ENCODE data around the gene PDE8A. TPM values are rescaled to one million over a fixed set of nuclear protein-coding genes. Genes with fewer than 3 reads are reported as not detected.

Gene PDE8A
- total RNA-seq, 1 experiment from 2014 or later, result 32.0 TPM

- H3K4me3 ChIP-seq (ENCODE audit: low read depth, low read length), result no peak overlapping the region
- no peaks in the 10 kb centered on the region for H3K4me1 ChIP-seq
- intact Hi-C loops (cut with micrococcal nuclease; ENCODE audit: unreplicated experiment), result no loop called here
- no peaks in the 10 kb centered on the region for H3K27me3 ChIP-seq (replicated peaks; ENCODE audit: control insufficient read depth, insufficient read depth, low read length)
- no peak for DNase-seq
- Mint-ChIP-seq H3K4me1 (ENCODE audit: low read depth, unreplicated experiment) (no peaks in the 10 kb centered on the region), H3K4me3 (ENCODE audit: unreplicated experiment) (no peak overlapping the region), H3K9me3 (ENCODE audit: unreplicated experiment) (no peaks in the 10 kb centered on the region), H3K36me3 (ENCODE audit: insufficient read depth, unreplicated experiment) (peaks cover 6% of the 10 kb centered on the region), H3K27me3 (ENCODE audit: insufficient read depth, unreplicated experiment) (no peaks in the 10 kb centered on the region), H3K27ac (ENCODE audit: unreplicated experiment) (no peak overlapping the region)
- ChIA-PET POLR2A (no interaction called here), CTCF (no interaction called here)
- TF ChIP-seq, protein P1, sequence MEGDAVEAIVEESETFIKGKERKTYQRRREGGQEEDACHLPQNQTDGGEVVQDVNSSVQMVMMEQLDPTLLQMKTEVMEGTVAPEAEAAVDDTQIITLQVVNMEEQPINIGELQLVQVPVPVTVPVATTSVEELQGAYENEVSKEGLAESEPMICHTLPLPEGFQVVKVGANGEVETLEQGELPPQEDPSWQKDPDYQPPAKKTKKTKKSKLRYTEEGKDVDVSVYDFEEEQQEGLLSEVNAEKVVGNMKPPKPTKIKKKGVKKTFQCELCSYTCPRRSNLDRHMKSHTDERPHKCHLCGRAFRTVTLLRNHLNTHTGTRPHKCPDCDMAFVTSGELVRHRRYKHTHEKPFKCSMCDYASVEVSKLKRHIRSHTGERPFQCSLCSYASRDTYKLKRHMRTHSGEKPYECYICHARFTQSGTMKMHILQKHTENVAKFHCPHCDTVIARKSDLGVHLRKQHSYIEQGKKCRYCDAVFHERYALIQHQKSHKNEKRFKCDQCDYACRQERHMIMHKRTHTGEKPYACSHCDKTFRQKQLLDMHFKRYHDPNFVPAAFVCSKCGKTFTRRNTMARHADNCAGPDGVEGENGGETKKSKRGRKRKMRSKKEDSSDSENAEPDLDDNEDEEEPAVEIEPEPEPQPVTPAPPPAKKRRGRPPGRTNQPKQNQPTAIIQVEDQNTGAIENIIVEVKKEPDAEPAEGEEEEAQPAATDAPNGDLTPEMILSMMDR (IDR thresholded peaks at IDR 0.05; ENCODE audit: insufficient read depth in 1 of 2, low read depth in 1 of 2, low read length in 1 of 2, severe bottlenecking in 1 of 2, unreplicated experiment in 1 of 2), result no peak
- no peaks in the 10 kb centered on the region for H3K9me3 ChIP-seq
- no peaks in the 10 kb centered on the region for H3K36me3 ChIP-seq (ENCODE audit: control insufficient read depth, insufficient read depth, low read length)
- no TSS peak for BruUV-seq (replicated peaks)
Observed at GRCh38 chr15:84942456-84942855, 39.2 kb upstream of the PDE8A start.

GRCh38 chr15:84944311-84944710, 37.3 kb upstream of the PDE8A start:
- H3K27ac Mint-ChIP-seq (ENCODE audit: unreplicated experiment), result no peak overlapping the region
- Histone ChIP-seq H3K36me3 (ENCODE audit: control insufficient read depth, insufficient read depth, low read length) (no peaks in the 10 kb centered on the region), H3K27me3 (replicated peaks; ENCODE audit: control insufficient read depth, insufficient read depth, low read length) (no peaks in the 10 kb centered on the region), H3K9me3 (no peaks in the 10 kb centered on the region), H3K4me3 (ENCODE audit: low read depth, low read length) (no peak overlapping the region), H3K4me1 (no peaks in the 10 kb centered on the region)
- peaks cover 6% of the 10 kb centered on the region for H3K36me3 Mint-ChIP-seq (ENCODE audit: insufficient read depth, unreplicated experiment)
- H3K9me3 Mint-ChIP-seq (ENCODE audit: unreplicated experiment), result no peaks in the 10 kb centered on the region
- no peaks in the 10 kb centered on the region for H3K27me3 Mint-ChIP-seq (ENCODE audit: insufficient read depth, unreplicated experiment)
- H3K4me3 Mint-ChIP-seq (ENCODE audit: unreplicated experiment), result no peak overlapping the region
- TF ChIP-seq, protein P1 (IDR thresholded peaks at IDR 0.05; ENCODE audit: insufficient read depth in 1 of 2, low read depth in 1 of 2, low read length in 1 of 2, severe bottlenecking in 1 of 2, unreplicated experiment in 1 of 2), result no peak
- H3K4me1 Mint-ChIP-seq (ENCODE audit: low read depth, unreplicated experiment), result no peaks in the 10 kb centered on the region
- no peak for DNase-seq
- no TSS peak for BruUV-seq (replicated peaks)
- ChIA-PET CTCF (no interaction called here), POLR2A (no interaction called here)
- intact Hi-C loops (cut with micrococcal nuclease; ENCODE audit: unreplicated experiment), result no loop called here

- no peak overlapping the region for H3K4me3 ChIP-seq (ENCODE audit: low read depth, low read length)
- Mint-ChIP-seq H3K36me3 (ENCODE audit: insufficient read depth, unreplicated experiment) (peaks cover 6% of the 10 kb centered on the region), H3K4me1 (ENCODE audit: low read depth, unreplicated experiment) (no peaks in the 10 kb centered on the region), H3K27me3 (ENCODE audit: insufficient read depth, unreplicated experiment) (no peaks in the 10 kb centered on the region), H3K27ac (ENCODE audit: unreplicated experiment) (no peak overlapping the region), H3K9me3 (ENCODE audit: unreplicated experiment) (no peaks in the 10 kb centered on the region), H3K4me3 (ENCODE audit: unreplicated experiment) (no peak overlapping the region)
- no peaks in the 10 kb centered on the region for H3K36me3 ChIP-seq (ENCODE audit: control insufficient read depth, insufficient read depth, low read length)
- DNase-seq, result no peak
- intact Hi-C loops (cut with micrococcal nuclease; ENCODE audit: unreplicated experiment), result no loop called here
- no peaks in the 10 kb centered on the region for H3K4me1 ChIP-seq
- ChIA-PET CTCF (no interaction called here), POLR2A (no interaction called here)
- H3K9me3 ChIP-seq, result no peaks in the 10 kb centered on the region
- BruUV-seq (replicated peaks), result no TSS peak
- H3K27me3 ChIP-seq (replicated peaks; ENCODE audit: control insufficient read depth, insufficient read depth, low read length), result no peaks in the 10 kb centered on the region
- TF ChIP-seq, protein P1 (IDR thresholded peaks at IDR 0.05; ENCODE audit: insufficient read depth in 1 of 2, low read depth in 1 of 2, low read length in 1 of 2, severe bottlenecking in 1 of 2, unreplicated experiment in 1 of 2), result no peak
Observed at GRCh38 chr15:84944861-84945260, 36.8 kb upstream of the PDE8A start.
